T-cell (primary cell): ENCODE results near the gene ADRA2B. TPM values are rescaled to one million over a fixed set of nuclear protein-coding genes. Genes with fewer than 3 reads are reported as not detected.

Experiments used
- ATAC-seq, 4 experiments: fragments of 200-7000 bp in 3 of 4; fragments of 150-1000 bp in 1 of 4; cut with Tn5 transposase; replicated peaks in 1 of 4; 1 replicate in 3 of 4; 2 replicates in 1 of 4; pipeline ENCODE4 v1.10.0; 2021; ENCODE audit warnings: moderate library complexity in 3 of 4, mild to moderate bottlenecking in 2 of 4, moderate number of reproducible peaks in 1 of 4
- CTCF ChIA-PET, 2 donors: fragments of 300-600 bp; sonication (Branson Sonifier 250); formaldehyde crosslinking; loops; one replicate each; lab custom pipeline; 2022; ENCODE audit warnings: antibody characterized with exemption in 2 of 2; lab: Charles Lee
- POLR2A ChIA-PET, 2 donors: fragments of 300-600 bp; sonication (Branson Sonifier 250); formaldehyde crosslinking; loops; one replicate each; lab custom pipeline; 2022; ENCODE audit warnings: antibody characterized with exemption in 2 of 2; lab: Charles Lee
- DNase-seq, 35 experiments: peaks; one replicate each; pipeline versions ENCODE4 v3.0.0 to v3.0.0-alpha.2; 2013 to 2023
- H3K27ac ChIP-seq: one replicate; pipeline ENCODE4 v1.5.1; 2013; ENCODE audit warnings: low read length
- H3K27me3 ChIP-seq, 2 experiments: replicated peaks in 1 of 2; 1 replicate in 1 of 2; 2 replicates in 1 of 2; pipeline versions ENCODE4 v1.6.1 to v1.7.0; 2013; ENCODE audit warnings: low read length in 1 of 2, mixed read lengths in 1 of 2; ENCODE audit not compliant: control insufficient read depth in 2 of 2, insufficient read depth in 2 of 2; ENCODE audit errors: extremely low read depth in 1 of 2
- H3K36me3 ChIP-seq, 2 donors: 1 replicate in 1 of 2; 2 replicates in 1 of 2; pipeline versions ENCODE4 v1.6.1 to v1.7.0; 2013; ENCODE audit warnings: low read length in 1 of 2; ENCODE audit not compliant: control insufficient read depth in 2 of 2, insufficient read depth in 1 of 2; ENCODE audit errors: extremely low read depth in 1 of 2
- H3K4me1 ChIP-seq, 2 experiments: 1 replicate in 1 of 2; 2 replicates in 1 of 2; pipeline versions ENCODE4 v1.6.1 to v1.7.0; 2013; ENCODE audit warnings: low read length in 2 of 2, mixed read lengths in 1 of 2; ENCODE audit not compliant: insufficient read depth in 2 of 2, control insufficient read depth in 1 of 2; ENCODE audit errors: extremely low read depth in 1 of 2
- H3K4me3 ChIP-seq, 2 donors: 1 replicate in 1 of 2; 2 replicates in 1 of 2; pipeline versions ENCODE4 v1.5.1 to v1.7.0; 2013; ENCODE audit warnings: mild to moderate bottlenecking in 2 of 2, low read length in 1 of 2, moderate library complexity in 1 of 2; ENCODE audit not compliant: control insufficient read depth in 1 of 2; ENCODE audit errors: extremely low read depth in 1 of 2
- H3K9me3 ChIP-seq: 2 replicates; pipeline ENCODE4 v1.7.0; 2013
- H3K27ac Mint-ChIP-seq, 2 donors: one replicate each; pipeline ENCODE4 v1.8.0; 2020 to 2021; ENCODE audit warnings: mild to moderate bottlenecking in 2 of 2, mixed read lengths in 2 of 2
- H3K27me3 Mint-ChIP-seq, 2 donors: one replicate each; pipeline ENCODE4 v1.8.0; 2021 to 2022; ENCODE audit warnings: mixed read lengths in 2 of 2
- H3K36me3 Mint-ChIP-seq: one replicate; pipeline ENCODE4 v1.8.0; 2021; ENCODE audit warnings: mixed read lengths
- H3K4me1 Mint-ChIP-seq, 3 donors: one replicate each; pipeline ENCODE4 v1.8.0; 2020 to 2022; ENCODE audit warnings: mixed read lengths in 3 of 3, mild to moderate bottlenecking in 1 of 3
- H3K4me3 Mint-ChIP-seq, 3 donors: one replicate each; pipeline ENCODE4 v1.8.0; 2020 to 2022; ENCODE audit warnings: mild to moderate bottlenecking in 3 of 3, mixed read lengths in 3 of 3, moderate library complexity in 3 of 3
- H3K9me3 Mint-ChIP-seq, 3 donors: one replicate each; pipeline ENCODE4 v1.8.0; 2020 to 2022; ENCODE audit warnings: mixed read lengths in 3 of 3
- WGBS: methylation state at CpG from one replicate; pipeline ENCODE4 v1.1.5; 2013; ENCODE audit warnings: missing lambda C conversion rate; ENCODE audit not compliant: insufficient coverage; 5-methylcytosine and 5-hydroxymethylcytosine counted together
- total RNA-seq, 35 experiments: library from RNA in 6 of 35; stranded (reverse) in 6 of 35; fragments of 120-200 nt in 1 of 35; gene quantifications; one replicate each; pipeline versions ENCODE4 v1.2.1 to v1.2.4 and lab custom pipeline; 2013 to 2026

ADRA2B gene
- total RNA-seq, 5 donors from 2014 or later (not counting 1 experiment from before 2014, with no cell fraction given) = 0.13 to 0.77 (median 0.18) TPM

DNA sequence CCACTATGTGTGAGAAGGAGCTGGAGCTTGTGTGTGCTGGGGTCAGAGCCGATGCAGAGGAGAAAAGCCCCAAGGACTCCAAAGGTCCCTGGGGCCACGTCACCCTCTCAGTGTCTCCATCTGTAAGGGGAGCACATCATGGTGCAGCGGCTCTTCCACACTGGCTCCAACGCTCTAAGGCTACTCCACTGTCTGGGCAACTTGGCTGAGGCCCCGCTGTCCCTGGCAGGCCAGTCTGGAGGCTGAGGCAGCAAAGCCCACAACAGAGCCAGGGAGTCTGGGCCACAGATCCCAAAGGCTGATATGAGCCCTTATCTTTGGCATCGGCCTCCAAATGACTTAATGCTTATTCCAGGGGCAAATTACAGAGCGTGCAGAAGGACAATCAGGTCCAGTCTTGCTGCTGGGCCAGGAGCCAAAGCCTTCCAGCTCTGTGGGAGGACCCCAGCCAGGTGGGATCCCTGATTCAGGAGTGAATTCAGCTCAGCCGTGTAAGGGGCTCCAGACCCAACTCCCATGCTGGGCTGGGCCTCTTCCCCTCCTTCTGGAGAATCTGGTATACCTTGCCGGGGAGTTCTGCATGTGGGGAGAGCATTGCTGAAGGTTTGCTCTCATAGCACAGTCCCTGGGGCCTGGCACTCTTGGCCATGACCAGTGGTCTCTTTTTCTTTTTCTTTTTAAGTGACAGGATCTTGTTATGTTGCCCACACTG is 30.7 kb upstream of the ADRA2B start:
- Histone ChIP-seq H3K9me3 (no peaks in the 10 kb centered on the region), H3K4me3 (peak overlapping the region; percentile 28 to 41), H3K27me3 (no peaks in the 10 kb centered on the region), H3K36me3 (peaks cover 6 to 16% of the 10 kb centered on the region in 2 donors), H3K27ac (peak overlapping the region; percentile 95), H3K4me1 (peaks cover 42 to 88% of the 10 kb centered on the region in 2 experiments)
- Mint-ChIP-seq H3K36me3 (peaks cover 13% of the 10 kb centered on the region), H3K4me1 (peaks cover 80 to 86% (median 80%) of the 10 kb centered on the region in 3 donors), H3K4me3 (peak overlapping the region; percentile 74 to 97 (median 81)), H3K9me3 (no peaks in the 10 kb centered on the region), H3K27ac (peak overlapping the region; percentile 97 to 99), H3K27me3 (no peaks in the 10 kb centered on the region)
- WGBS = 54% methylated on average over 6 of the region's 9 CpGs
- ATAC-seq (no peak), DNase-seq (peak in 1 of 35 experiments; percentile 13)
- ChIA-PET CTCF (interaction anchor here (1.6 to 2.7 kb wide), 3 partner anchors 8 to 28 kb away, joined by 5 to 8 read pairs (median 7); no protein-coding TSS in a partner anchor), POLR2A (interaction anchor here (0.6 to 1.0 kb wide), 3 partner anchors 9 to 28 kb away, joined by 3 read pairs; no protein-coding TSS in a partner anchor)

DNA sequence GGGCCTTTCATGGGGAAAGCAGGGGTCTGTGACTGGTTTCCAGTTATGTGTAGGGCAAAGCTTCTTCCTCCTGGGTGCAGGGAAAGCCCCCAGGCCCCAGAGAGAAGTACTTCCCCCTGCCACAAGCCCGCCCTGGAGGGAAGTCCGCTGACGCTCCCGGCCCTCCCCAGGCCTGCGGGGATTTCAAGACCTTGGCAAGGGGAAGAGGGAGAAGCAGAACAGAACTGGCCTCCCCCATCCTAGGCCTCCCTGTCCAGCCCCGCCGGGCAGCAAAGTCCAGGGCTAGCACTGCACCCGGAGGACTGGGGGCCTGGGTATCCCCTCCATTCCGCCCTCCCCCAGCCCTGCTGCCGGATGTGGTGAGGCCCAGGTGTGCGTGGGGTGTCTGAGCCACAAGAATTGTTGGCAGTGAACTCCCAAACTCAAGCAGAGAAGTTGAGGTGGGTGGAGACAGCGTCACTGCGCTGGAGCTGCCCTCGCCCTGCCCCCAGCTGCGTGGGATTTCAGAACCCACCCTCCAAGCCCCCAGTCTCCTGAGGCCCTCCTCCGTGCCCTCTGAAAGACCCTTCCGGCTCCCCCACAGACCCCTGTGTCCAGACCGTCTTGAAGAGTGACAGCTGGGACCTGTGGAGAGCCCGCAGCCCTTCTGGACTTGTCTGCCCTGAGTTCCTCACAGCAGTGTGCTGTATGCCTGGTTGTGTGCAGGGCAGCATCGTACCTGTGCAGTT is 29.9 kb upstream of the ADRA2B start:
- peak overlapping the region; percentile 74 to 97 (median 81) for H3K4me3 Mint-ChIP-seq
- peak; percentile 50 to 58 (median 53) for ATAC-seq
- H3K4me3 ChIP-seq = peak overlapping the region; percentile 41 to 73
- H3K27ac ChIP-seq = peak overlapping the region; percentile 95
- DNase-seq = peak; percentile 78 to 95 (median 90)
- H3K9me3 Mint-ChIP-seq = no peaks in the 10 kb centered on the region
- peaks cover 76 to 84% (median 77%) of the 10 kb centered on the region in 3 donors for H3K4me1 Mint-ChIP-seq
- no peaks in the 10 kb centered on the region for H3K9me3 ChIP-seq
- WGBS = 0% methylated on average over 8 of the region's 20 CpGs
- no peaks in the 10 kb centered on the region for H3K27me3 Mint-ChIP-seq
- H3K36me3 Mint-ChIP-seq = peaks cover 13% of the 10 kb centered on the region
- H3K4me1 ChIP-seq = peaks cover 38 to 90% of the 10 kb centered on the region in 2 experiments
- no peaks in the 10 kb centered on the region for H3K27me3 ChIP-seq
- H3K27ac Mint-ChIP-seq = peak overlapping the region; percentile 97 to 99
- ChIA-PET CTCF (interaction anchor here (1.7 to 2.7 kb wide), 2 partner anchors 28 kb away, joined by 7 to 8 read pairs; no protein-coding TSS in a partner anchor), POLR2A (interaction anchor here (0.6 to 1.0 kb wide), 3 partner anchors 9 to 58 kb away, joined by 3 to 6 read pairs (median 3); no protein-coding TSS in a partner anchor)
- H3K36me3 ChIP-seq = peaks cover 6 to 16% of the 10 kb centered on the region in 2 donors

DNA sequence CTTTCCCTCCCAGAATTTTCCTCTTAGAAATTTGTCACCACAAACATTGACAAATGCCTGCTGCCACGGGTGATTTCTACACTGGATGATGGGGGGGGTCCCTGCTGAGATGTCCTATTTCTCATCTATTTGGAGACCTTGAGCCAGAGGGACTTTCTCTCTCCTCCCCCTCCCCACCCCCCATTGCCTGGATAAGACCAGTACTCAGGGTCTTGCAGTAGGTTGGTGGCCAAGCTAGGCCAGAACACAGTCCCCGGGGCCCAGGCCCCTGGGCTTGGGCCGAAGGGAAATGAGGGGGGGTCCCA is 29.4 kb upstream of the ADRA2B start:
- H3K36me3 Mint-ChIP-seq = peaks cover 13% of the 10 kb centered on the region
- peak in 3 of 35 experiments; percentile 23 to 31 (median 23) for DNase-seq

DNA sequence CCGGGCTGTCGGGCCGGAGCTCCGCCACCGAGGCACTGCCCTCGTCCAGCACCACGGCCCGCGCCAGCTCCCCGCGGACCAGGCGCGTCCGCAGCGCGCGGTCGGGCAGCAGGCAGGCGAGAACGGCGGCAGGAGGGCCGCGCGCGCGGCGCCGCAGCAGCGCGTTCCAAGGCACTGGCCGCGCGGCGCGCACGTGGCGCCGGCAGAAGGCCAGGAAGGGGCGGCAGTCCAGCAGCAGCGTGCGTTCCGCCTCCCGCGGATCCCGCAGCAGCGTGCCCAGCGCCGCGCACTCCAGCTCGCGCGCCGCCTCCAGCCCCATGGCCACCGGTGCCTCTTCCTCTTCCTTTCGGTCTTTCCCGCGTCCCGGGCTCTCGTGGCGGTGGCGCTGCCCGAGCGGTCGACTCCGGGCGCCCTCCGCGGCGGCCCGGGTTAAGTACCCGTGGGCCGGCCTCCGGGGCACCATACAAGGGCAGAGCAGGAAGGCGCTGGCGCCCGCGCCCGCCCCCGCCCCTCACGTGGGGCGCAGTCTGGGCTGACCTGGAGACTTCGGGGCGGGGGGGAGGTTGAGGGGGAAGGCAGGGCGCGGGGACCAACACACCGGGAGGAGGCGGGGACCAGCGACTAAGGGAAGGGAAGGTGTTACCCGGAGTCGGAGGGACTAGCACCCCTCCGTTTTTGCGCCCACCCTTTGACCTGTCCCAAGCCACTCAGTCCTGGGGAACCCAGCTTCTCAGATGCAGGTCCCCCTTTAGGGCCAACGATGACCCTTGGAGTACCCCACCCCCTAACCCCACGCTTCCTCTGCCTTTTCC is 28.9 kb upstream of the ADRA2B start, which contains the start of gene DUSP2:
DUSP2 (minus strand) TSS at position 405 of the 812 bp plus-strand sequence; CDS start at position 319, 86 bp downstream.
- 1% methylated on average over 81 of the region's 94 CpGs for WGBS

More for the DNA sequence above, 29.4 kb upstream of the ADRA2B start:
- no peaks in the 10 kb centered on the region for H3K27me3 Mint-ChIP-seq
- 0% methylated on average over 2 of the region's 3 CpGs for WGBS
- ChIA-PET CTCF (interaction anchor here in 1 of 2 donors (1.7 kb wide), 1 partner anchor 29 kb away, joined by 7 read pairs; no protein-coding TSS in a partner anchor), POLR2A (interaction anchor here (0.6 to 0.9 kb wide), 2 partner anchors 14 to 59 kb away, joined by 3 to 6 read pairs; no protein-coding TSS in a partner anchor)
- peak overlapping the region; percentile 74 to 97 (median 81) for H3K4me3 Mint-ChIP-seq
- Histone ChIP-seq H3K4me3 (peak overlapping the region; percentile 41 to 73), H3K9me3 (no peaks in the 10 kb centered on the region), H3K27me3 (no peaks in the 10 kb centered on the region), H3K4me1 (peaks cover 35 to 90% of the 10 kb centered on the region in 2 experiments), H3K36me3 (peaks cover 6 to 16% of the 10 kb centered on the region in 2 donors), H3K27ac (peak overlapping the region; percentile 95)
- no peaks in the 10 kb centered on the region for H3K9me3 Mint-ChIP-seq
- H3K4me1 Mint-ChIP-seq = peaks cover 71 to 83% (median 75%) of the 10 kb centered on the region in 3 donors
- no peak for ATAC-seq
- H3K27ac Mint-ChIP-seq = peak overlapping the region; percentile 97 to 99

DNA sequence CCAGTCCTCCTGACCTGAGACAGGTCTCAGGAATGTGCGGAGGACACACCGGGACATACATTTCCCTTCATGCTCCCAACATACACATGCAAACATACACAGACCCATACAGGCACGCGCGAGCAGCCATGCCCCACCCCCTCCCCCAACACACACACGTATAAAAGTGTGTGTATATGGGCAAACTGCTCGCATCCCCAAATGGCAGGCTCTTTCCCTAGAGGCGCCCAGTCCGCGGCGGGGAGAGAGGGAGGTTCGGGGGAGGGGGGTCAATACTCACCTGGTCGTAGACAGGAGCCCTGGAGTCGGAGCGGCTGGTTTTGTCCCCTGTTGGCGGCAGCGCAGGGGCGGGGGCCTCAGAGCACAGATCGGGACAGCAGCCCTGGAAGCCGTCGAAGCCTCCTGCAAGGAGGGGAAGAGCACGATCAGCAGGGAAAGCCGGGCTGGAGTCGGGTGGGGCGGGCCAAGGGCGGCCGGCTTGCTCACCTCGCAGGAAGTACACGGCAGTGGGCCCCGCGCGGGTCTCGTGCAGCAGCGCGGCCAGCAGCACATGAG is 28.2 kb upstream of the ADRA2B start:
- WGBS = under 1% methylated on average over 30 of the region's 35 CpGs
- Histone ChIP-seq H3K27me3 (no peaks in the 10 kb centered on the region), H3K36me3 (peaks cover 6 to 16% of the 10 kb centered on the region in 2 donors), H3K4me3 (peak overlapping the region; percentile 77 to 89), H3K27ac (peak overlapping the region; percentile 65), H3K9me3 (no peaks in the 10 kb centered on the region), H3K4me1 (peaks cover 34 to 83% of the 10 kb centered on the region in 2 experiments)
- Mint-ChIP-seq H3K9me3 (no peaks in the 10 kb centered on the region), H3K27me3 (no peaks in the 10 kb centered on the region), H3K36me3 (peaks cover 13% of the 10 kb centered on the region), H3K27ac (peak overlapping the region; percentile 91 to 94), H3K4me1 (peaks cover 64 to 72% (median 69%) of the 10 kb centered on the region in 3 donors), H3K4me3 (peak overlapping the region; percentile 90 to 97 (median 92))
- CTCF ChIA-PET = interaction anchor here in 1 of 2 donors (4.1 kb wide), 1 partner anchor 31 kb away, joined by 33 read pairs; no protein-coding TSS in a partner anchor
- POLR2A ChIA-PET = interaction anchor here in 1 of 2 donors (0.8 kb wide), 1 partner anchor 16 kb away, joined by 3 read pairs; no protein-coding TSS in a partner anchor
- DNase-seq (peak in 20 of 35 experiments; percentile 22 to 59 (median 37)), ATAC-seq (peak in 3 of 4 experiments; percentile 1 to 8 (median 7))

More for the DNA sequence above, 28.9 kb upstream of the ADRA2B start, which contains the start of gene DUSP2:
- peaks cover 13% of the 10 kb centered on the region for H3K36me3 Mint-ChIP-seq
- POLR2A ChIA-PET = interaction anchor here in 1 of 2 donors (0.8 kb wide), 1 partner anchor 15 kb away, joined by 3 read pairs; no protein-coding TSS in a partner anchor
- H3K27me3 ChIP-seq = no peaks in the 10 kb centered on the region
- peak; percentile 74 to 93 (median 83) for DNase-seq
- H3K4me1 Mint-ChIP-seq = peaks cover 66 to 77% (median 70%) of the 10 kb centered on the region in 3 donors
- no peaks in the 10 kb centered on the region for H3K9me3 Mint-ChIP-seq
- peak within 1 kb of the TSS; percentile 90 to 97 (median 92) for H3K4me3 Mint-ChIP-seq
- H3K27ac Mint-ChIP-seq = peak within 1 kb of the TSS; percentile 97 to 99
- peak within 1 kb of the TSS; percentile 95 for H3K27ac ChIP-seq
- CTCF ChIA-PET = interaction anchor here in 1 of 2 donors (1.7 to 4.1 kb wide), 2 partner anchors 29 to 30 kb away, joined by 7 to 33 read pairs; no protein-coding TSS in a partner anchor
- H3K9me3 ChIP-seq = no peaks in the 10 kb centered on the region
- H3K4me3 ChIP-seq = peak within 1 kb of the TSS; percentile 77 to 89
- H3K36me3 ChIP-seq = peaks cover 6 to 16% of the 10 kb centered on the region in 2 donors
- peaks cover 34 to 87% of the 10 kb centered on the region in 2 experiments for H3K4me1 ChIP-seq
- H3K27me3 Mint-ChIP-seq = no peaks in the 10 kb centered on the region
- ATAC-seq = peak; percentile 46 to 65 (median 63)
